Suppressor macrophage (primary cell): ENCODE results near the gene HIBCH.
"Not testable (repeated sequence)": the region's sequence is repeated elsewhere in the genome, so short reads cannot be mapped to it uniquely, and the experiment has no call there.

ENCODE experiments used
- DNase-seq, 4 experiments: peaks; one replicate each; pipeline ENCODE4 v3.0.0-alpha.2; 2020 to 2022

Gene HIBCH

GRCh38 chr2:190185380-190185779 lies 134.2 kb downstream of the HIBCH start:
- no peak for DNase-seq

GRCh38 chr2:190184460-190184859 lies 135.2 kb downstream of the HIBCH start:
- DNase-seq, result no peak

- no peak for DNase-seq
Measured at GRCh38 chr2:190183539-190183938, 136.1 kb downstream of the HIBCH start.

- DNase-seq, result no peak
Measured at GRCh38 chr2:190182071-190182524, 137.5 kb downstream of the HIBCH start.

- peak in 1 of 4 experiments; percentile 2 for DNase-seq
Measured at GRCh38 chr2:190181123-190181669, 138.4 kb downstream of the HIBCH start.

- peak; percentile 17 to 58 (median 42) for DNase-seq
Measured at GRCh38 chr2:190180313-190181122, 139.1 kb downstream of the HIBCH start.

- no peak for DNase-seq
Measured at GRCh38 chr2:190179754-190180312, 139.8 kb downstream of the HIBCH start.

GRCh38 chr2:190178066-190178722 lies 141.4 kb downstream of the HIBCH start:
- no peak for DNase-seq

GRCh38 chr2:190177249-190178040 lies 142.2 kb downstream of the HIBCH start:
- DNase-seq, result no peak

GRCh38 chr2:190173392-190173791 lies 146.2 kb downstream of the HIBCH start:
- no peak for DNase-seq

GRCh38 chr2:190170673-190171072 lies 149.0 kb downstream of the HIBCH start:
- DNase-seq, result no peak

- no peak for DNase-seq
Measured at GRCh38 chr2:190169221-190170072, 150.2 kb downstream of the HIBCH start.

GRCh38 chr2:190167702-190168101 lies 151.9 kb downstream of the HIBCH start:
- no peak for DNase-seq

- DNase-seq, result no peak
Measured at GRCh38 chr2:190165491-190165890, 154.1 kb downstream of the HIBCH start.

- DNase-seq, result no peak
Measured at GRCh38 chr2:190162851-190163250, 156.8 kb downstream of the HIBCH start.

- DNase-seq, result no peak
Measured at GRCh38 chr2:190159453-190159852, 160.2 kb downstream of the HIBCH start.

GRCh38 chr2:190158798-190159434 lies 160.7 kb downstream of the HIBCH start:
- no peak for DNase-seq

- not testable (repeated sequence) for DNase-seq
Measured at GRCh38 chr2:190157613-190158528, 161.8 kb downstream of the HIBCH start.

- no peak for DNase-seq
Measured at GRCh38 chr2:190156530-190157212, 163.0 kb downstream of the HIBCH start.
